Measurements from ENCODE around the gene PLA2G2A.

GRCh38 chr1:19976317-19977003 is 3.0 kb downstream of the PLA2G2A start:
- TF ChIP-seq, protein P1, sequence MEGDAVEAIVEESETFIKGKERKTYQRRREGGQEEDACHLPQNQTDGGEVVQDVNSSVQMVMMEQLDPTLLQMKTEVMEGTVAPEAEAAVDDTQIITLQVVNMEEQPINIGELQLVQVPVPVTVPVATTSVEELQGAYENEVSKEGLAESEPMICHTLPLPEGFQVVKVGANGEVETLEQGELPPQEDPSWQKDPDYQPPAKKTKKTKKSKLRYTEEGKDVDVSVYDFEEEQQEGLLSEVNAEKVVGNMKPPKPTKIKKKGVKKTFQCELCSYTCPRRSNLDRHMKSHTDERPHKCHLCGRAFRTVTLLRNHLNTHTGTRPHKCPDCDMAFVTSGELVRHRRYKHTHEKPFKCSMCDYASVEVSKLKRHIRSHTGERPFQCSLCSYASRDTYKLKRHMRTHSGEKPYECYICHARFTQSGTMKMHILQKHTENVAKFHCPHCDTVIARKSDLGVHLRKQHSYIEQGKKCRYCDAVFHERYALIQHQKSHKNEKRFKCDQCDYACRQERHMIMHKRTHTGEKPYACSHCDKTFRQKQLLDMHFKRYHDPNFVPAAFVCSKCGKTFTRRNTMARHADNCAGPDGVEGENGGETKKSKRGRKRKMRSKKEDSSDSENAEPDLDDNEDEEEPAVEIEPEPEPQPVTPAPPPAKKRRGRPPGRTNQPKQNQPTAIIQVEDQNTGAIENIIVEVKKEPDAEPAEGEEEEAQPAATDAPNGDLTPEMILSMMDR (IDR thresholded peaks at IDR 0.05): no peak
- TF ChIP-seq POLR2A (IDR thresholded peaks at IDR 0.05): no peak

Data from right lobe of liver (tissue), 4 donors.